ENCODE measurements around the gene SDHB.
"Not testable (repeated sequence)": the region's sequence is repeated elsewhere in the genome, so short reads cannot be mapped to it uniquely, and the experiment has no call there.

The SDHB gene

DNA sequence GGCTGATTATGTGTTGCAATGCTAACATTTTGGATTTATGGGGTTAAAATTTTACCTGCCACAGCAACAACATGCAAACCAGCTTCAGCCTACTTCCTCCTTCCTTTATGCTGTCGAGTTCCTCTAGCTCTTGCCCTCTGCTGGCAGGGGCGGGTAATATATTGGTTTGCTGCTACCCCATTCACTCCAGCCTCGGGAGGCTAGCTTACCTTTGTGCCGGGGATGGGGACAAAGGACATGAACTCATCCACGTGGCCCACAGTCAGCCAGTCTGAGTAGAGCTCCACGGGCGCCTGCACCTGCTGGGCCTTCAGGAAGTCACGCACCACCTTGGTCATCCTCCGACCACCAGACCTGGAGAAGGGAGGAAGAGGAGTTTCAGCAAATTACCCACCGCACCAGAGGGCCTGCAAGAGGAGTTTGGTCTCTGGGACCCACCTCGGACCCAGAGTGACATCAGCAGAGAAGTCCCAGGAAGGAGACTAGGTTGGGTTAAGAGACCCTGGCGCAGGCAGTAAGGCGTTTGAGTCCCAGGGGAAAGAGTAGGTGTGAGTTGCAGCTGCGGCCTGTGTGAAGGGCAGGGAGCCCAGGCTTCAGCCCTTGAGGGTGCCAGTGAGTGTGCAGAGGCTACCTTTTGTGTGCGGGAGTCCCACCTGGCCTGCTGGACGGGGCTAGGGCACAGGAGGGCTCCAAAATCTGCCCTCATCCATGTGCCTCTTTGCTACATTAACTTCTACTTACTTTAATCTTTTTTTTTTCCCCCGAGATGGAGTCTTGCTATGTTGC is 21.8 kb upstream of the SDHB start:
- no peak for DNase-seq (ENCODE audit: low read depth)

DNA sequence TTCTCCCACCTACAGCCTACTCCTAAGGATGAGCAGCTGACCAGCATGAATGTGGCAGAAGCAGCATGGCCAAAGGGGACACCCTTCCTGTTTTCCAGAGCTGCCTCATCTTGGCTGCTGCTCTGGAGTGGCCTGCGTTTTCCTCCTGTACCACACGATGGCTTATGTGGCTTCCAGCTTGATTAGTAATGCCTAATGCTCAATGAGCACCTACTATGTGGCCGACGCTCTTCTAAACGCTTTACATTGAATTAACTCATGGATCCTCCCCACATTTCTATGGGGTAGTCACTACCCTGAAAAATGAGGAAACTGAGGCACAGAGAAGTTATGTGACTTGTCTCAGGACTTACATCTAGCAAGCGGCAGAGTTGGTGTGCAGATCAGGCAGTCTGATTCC is 18.0 kb upstream of the SDHB start:
- no peak for DNase-seq (ENCODE audit: low read depth)

GRCh38 chr1:17070163-17070525 is 16.3 kb upstream of the SDHB start:
- DNase-seq (ENCODE audit: low read depth), result no peak

- no peak for DNase-seq (ENCODE audit: low read depth)
These were observed 15.8 kb upstream of the SDHB start for GRCh38 chr1:17069452-17070162.

- DNase-seq (ENCODE audit: low read depth), result no peak
These were observed 15.0 kb upstream of the SDHB start for GRCh38 chr1:17068789-17069188.

DNA sequence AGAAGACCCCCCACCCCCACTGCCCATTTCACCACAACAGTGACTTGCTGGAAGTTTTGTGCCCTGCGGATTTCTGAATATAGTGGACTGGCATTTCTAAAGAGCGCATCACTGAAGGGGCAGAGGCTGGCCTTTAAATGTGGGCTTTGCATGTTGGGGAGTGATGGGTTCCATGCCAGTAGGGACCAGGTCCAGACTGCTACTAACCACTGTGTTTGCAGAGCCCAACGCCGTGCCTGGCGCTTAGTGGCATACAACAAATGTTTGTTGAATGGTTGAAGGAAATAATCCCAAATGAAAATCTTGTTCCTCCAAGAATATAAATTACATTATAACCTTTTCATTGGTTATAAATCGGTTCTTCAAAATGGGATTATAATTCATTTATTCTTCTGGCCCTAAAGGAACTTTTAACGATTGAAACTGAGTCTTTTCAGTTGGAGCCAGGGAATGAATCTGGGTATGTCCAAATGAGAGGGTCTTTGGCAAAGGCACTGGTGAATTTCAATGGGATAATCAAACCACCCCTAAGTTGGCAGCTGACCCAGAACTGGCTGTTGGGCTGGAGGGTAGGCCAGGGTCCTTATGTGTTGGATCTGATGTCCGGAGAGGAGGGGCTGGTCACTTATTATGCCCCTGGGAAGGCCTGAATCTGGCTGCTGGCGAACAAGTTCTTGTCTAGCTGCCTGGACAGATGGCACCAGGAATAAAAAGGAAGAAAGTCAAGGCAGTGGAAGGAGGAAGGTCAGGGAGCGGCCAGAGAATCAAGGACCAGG is 13.8 kb upstream of the SDHB start:
- DNase-seq (ENCODE audit: low read depth), result no peak

- no peak for DNase-seq (ENCODE audit: low read depth)
These were observed 13.2 kb upstream of the SDHB start for GRCh38 chr1:17067069-17067426.

GRCh38 chr1:17066361-17067068 is 12.7 kb upstream of the SDHB start:
- DNase-seq (ENCODE audit: low read depth), result no peak

GRCh38 chr1:17065666-17066065 is 11.8 kb upstream of the SDHB start:
- DNase-seq (ENCODE audit: low read depth), result no peak

GRCh38 chr1:17062751-17063150 is 8.9 kb upstream of the SDHB start:
- not testable (repeated sequence) for DNase-seq (ENCODE audit: low read depth)

GRCh38 chr1:17061892-17062291 is 8.1 kb upstream of the SDHB start:
- no peak for DNase-seq (ENCODE audit: low read depth)

GRCh38 chr1:17061486-17061885 is 7.7 kb upstream of the SDHB start:
- no peak for DNase-seq (ENCODE audit: low read depth)

- no peak for DNase-seq (ENCODE audit: low read depth)
These were observed 6.5 kb upstream of the SDHB start for GRCh38 chr1:17060306-17060749.

DNA sequence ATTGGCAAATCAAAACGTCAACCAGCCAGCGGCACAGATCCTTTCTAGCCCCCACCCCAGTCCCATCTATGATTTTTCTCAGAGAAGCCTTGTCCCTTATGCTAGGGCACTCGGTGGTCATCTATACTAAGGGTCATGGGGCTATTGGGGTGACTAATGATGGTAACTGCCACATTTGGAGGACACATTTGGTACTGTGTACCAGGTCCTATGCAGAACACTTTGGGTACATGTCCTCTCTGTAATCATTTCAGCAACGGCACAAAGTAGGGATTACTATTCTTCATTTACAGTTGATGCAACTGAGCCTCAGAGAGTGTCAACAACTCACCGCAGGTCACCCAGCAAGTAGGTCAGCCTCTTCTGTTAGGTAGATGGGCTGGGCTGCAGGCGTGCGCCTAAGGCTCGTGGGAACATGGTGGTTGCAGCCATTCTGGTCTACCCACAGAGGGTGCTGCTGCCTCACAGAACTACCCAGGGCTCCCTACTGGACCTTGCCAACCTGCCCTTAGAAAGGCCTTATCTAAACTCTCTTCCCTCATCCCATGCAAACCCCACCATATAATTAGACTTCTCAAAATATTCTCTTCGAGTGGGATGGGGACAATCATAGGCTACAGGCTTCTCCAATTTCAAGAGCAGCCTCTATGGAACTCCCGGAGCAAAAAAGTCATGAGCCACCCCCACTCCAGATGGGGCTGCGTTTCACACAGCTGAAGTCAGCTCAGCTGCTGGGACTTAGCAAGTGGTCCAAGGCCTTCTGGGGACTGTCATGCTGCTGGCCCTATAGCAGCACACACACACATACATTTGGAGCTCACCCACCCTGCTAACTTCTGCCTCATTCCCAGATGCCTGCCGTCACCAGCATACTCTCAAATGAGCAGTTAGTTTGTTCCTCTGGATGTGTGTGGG is 5.8 kb upstream of the SDHB start:
- no peak for DNase-seq (ENCODE audit: low read depth)

GRCh38 chr1:17056551-17056950 is 2.7 kb upstream of the SDHB start:
- no peak for DNase-seq (ENCODE audit: low read depth)

- no peak for DNase-seq (ENCODE audit: low read depth)
These were observed 2.0 kb upstream of the SDHB start for GRCh38 chr1:17055801-17056200.

DNA sequence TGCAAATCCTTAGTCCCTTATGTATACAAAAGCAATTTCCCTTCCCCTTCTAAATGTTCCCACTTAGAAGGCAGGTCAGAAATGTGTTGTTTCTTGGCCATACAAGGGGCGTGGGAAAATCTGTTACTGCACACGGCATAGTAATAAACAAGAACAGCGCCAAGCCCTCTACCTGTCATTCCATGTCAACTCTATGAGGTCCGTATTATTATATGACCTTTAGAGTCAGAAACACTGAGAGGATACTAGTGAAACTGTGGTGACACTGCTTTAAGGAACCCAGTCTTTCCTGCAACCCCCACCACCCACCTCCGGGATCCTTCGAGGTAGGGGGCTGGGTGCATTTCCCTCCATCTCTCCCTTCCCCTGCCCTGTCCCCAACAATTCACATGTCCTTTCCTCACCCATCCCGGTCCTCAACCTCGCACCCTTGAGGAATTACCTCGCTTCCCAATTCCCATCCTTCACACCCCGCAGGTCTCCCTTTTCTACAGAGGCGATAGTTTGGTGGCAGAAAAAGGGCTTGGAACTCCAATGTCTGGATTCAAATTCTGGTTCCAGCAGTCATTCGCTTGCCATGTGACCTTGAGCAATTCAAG is 647 bp downstream of the SDHB start:
- DNase-seq (ENCODE audit: low read depth), result no peak

DNA sequence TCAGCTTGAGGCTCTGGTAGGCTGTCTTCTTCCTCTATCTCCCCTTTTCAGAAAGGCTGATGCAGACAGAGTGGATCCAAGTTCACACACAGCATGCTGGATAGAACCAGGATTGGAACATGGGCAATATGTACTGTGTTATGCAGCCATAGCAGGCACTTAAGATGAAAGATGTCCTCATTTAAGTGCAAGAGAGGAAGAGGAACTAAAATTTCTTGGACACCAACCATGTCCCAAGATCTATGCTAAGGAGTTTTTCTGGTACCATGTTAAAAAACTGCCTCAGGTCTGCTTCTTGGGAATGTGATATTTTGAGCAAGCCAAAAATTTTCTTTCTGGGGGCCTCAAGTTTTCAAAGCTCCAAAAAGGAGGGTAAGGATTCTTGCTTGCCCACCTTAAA is 1.2 kb downstream of the SDHB start:
- DNase-seq (ENCODE audit: low read depth), result no peak

- no peak for DNase-seq (ENCODE audit: low read depth)
These were observed 1.8 kb downstream of the SDHB start for GRCh38 chr1:17052038-17052437.

DNA sequence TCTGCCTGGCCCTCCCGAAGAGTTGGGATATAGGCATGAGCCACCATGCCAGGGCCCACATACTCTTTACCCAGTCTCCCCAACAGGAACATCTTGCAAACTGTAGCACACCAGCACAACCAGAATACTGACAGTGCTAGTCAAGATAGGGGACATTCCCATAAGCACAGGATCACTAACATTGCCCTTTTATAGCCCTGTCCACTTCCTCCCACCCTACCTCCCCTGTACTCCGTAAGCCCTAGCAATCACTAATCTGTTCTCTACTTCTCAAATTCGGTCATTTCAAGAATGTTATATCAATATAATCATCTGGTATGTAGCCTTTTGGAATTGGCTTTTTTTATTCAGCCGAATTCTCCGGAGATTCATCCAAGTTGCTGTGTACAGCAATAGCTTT is 5.9 kb downstream of the SDHB start:
- no peak for DNase-seq (ENCODE audit: low read depth)

GRCh38 chr1:17046334-17046657 is 7.5 kb downstream of the SDHB start:
- no peak for DNase-seq (ENCODE audit: low read depth)
